Caco-2 (cell line): ENCODE data around the gene MTERF1. TPM values are rescaled to one million over a fixed set of nuclear protein-coding genes. Genes with fewer than 3 reads are reported as not detected.

ENCODE experiments used
- BruUV-seq: library from RNA; stranded (reverse); fragments of 400-500 nt; replicated peaks from 2 replicates; lab custom pipeline; 2021; lab: Mats Ljungman, UMichigan
- CTCF ChIA-PET: fragments of 300-600 bp; sonication (Branson Sonifier 250); formaldehyde crosslinking; loops from one replicate; lab custom pipeline; 2022; ENCODE audit warnings: antibody characterized with exemption; lab: Charles Lee
- POLR2A ChIA-PET: fragments of 300-600 bp; sonication (Branson Sonifier 250); formaldehyde crosslinking; loops from one replicate; lab custom pipeline; 2022; ENCODE audit warnings: antibody characterized with exemption; lab: Charles Lee
- DNase-seq, 2 experiments: peaks; one replicate each; pipeline versions ENCODE4 v3.0.0 to v3.0.0-alpha.2; 2020 to 2022
- H3K27me3 ChIP-seq: replicated peaks from 2 replicates; pipeline ENCODE4 v1.6.0; 2011; ENCODE audit warnings: low read length; ENCODE audit not compliant: control insufficient read depth, insufficient read depth
- H3K36me3 ChIP-seq: 2 replicates; pipeline ENCODE4 v1.5.1; 2011; ENCODE audit warnings: low read length; ENCODE audit not compliant: control insufficient read depth, insufficient read depth
- H3K4me1 ChIP-seq: fragments of 250-450 bp; sonication (Bioruptor Pico); 2 replicates; pipeline ENCODE4 v1.5.1; 2020; ENCODE audit warnings: mild to moderate bottlenecking
- H3K4me3 ChIP-seq: 2 replicates; pipeline ENCODE4 v1.5.1; 2011; ENCODE audit warnings: low read depth, mild to moderate bottlenecking, control low read depth, low read length
- H3K9me3 ChIP-seq: fragments of 250-450 bp; sonication (Bioruptor Pico); 2 replicates; pipeline ENCODE4 v1.5.1; 2020; ENCODE audit warnings: mild to moderate bottlenecking, moderate library complexity
- H3K27ac Mint-ChIP-seq: one replicate; pipeline ENCODE4 v1.8.0; 2022; ENCODE audit warnings: mixed read lengths; ENCODE audit not compliant: unreplicated experiment
- H3K27me3 Mint-ChIP-seq: one replicate; pipeline ENCODE4 v1.8.0; 2022; ENCODE audit warnings: mixed read lengths; ENCODE audit not compliant: insufficient read depth, unreplicated experiment
- H3K36me3 Mint-ChIP-seq: one replicate; pipeline ENCODE4 v1.8.0; 2022; ENCODE audit warnings: mild to moderate bottlenecking, mixed read lengths; ENCODE audit not compliant: insufficient read depth, unreplicated experiment
- H3K4me1 Mint-ChIP-seq: one replicate; pipeline ENCODE4 v1.8.0; 2022; ENCODE audit warnings: low read depth, mixed read lengths; ENCODE audit not compliant: unreplicated experiment
- H3K4me3 Mint-ChIP-seq: one replicate; pipeline ENCODE4 v1.8.0; 2022; ENCODE audit warnings: mild to moderate bottlenecking, moderate library complexity, mixed read lengths; ENCODE audit not compliant: unreplicated experiment
- H3K9me3 Mint-ChIP-seq: one replicate; pipeline ENCODE4 v1.8.0; 2022; ENCODE audit warnings: mixed read lengths; ENCODE audit not compliant: unreplicated experiment
- CTCF ChIP-seq, 2 experiments: fragments of 200-600 bp in 1 of 2; IDR thresholded peaks; 1 replicate in 1 of 2; 2 replicates in 1 of 2; pipeline versions ENCODE4 v1.5.1 to v1.8.0; 2011 to 2022; ENCODE audit warnings: antibody characterized with exemption in 1 of 2, control low read depth in 1 of 2, inconsistent platforms in 1 of 2, low read depth in 1 of 2, low read length in 1 of 2, mild to moderate bottlenecking in 1 of 2, moderate library complexity in 1 of 2; ENCODE audit not compliant: insufficient read depth in 1 of 2, severe bottlenecking in 1 of 2, unreplicated experiment in 1 of 2
- intact Hi-C: fragments of 100-400 bp; cut with micrococcal nuclease; formaldehyde crosslinking; loops from one replicate; pipeline ENCODE4 v1.10.0; 2022; ENCODE audit not compliant: unreplicated experiment
- total RNA-seq: library from RNA; stranded (reverse); gene quantifications from 2 replicates; pipeline ENCODE4 v1.2.3, GENCODE V29; 2022

Gene MTERF1
- total RNA-seq, 1 experiment from 2014 or later: 16.2 TPM

GRCh38 chr7:91916051-91916440, 35.5 kb upstream of the MTERF1 start:
- no TSS peak for BruUV-seq
- DNase-seq: no peak
- no peak for TF ChIP-seq CTCF (IDR thresholded peaks at IDR 0.05; ENCODE audit: insufficient read depth in 1 of 2, low read depth in 1 of 2, low read length in 1 of 2, severe bottlenecking in 1 of 2, unreplicated experiment in 1 of 2)
- H3K4me1 ChIP-seq: no peaks in the 10 kb centered on the region
- H3K27me3 ChIP-seq: no peaks in the 10 kb centered on the region
- Mint-ChIP-seq H3K4me3 (no peak overlapping the region), H3K36me3 (no peaks in the 10 kb centered on the region), H3K9me3 (no peaks in the 10 kb centered on the region), H3K27me3 (no peaks in the 10 kb centered on the region), H3K27ac (no peak overlapping the region), H3K4me1 (no peaks in the 10 kb centered on the region)
- H3K9me3 ChIP-seq: no peaks in the 10 kb centered on the region
- POLR2A ChIA-PET: no interaction called here
- CTCF ChIA-PET: no interaction called here
- H3K36me3 ChIP-seq: no peaks in the 10 kb centered on the region
- H3K4me3 ChIP-seq: no peak overlapping the region
- intact Hi-C loops: no loop called here

GRCh38 chr7:91915401-91916050, 35.0 kb upstream of the MTERF1 start:
- no peak for DNase-seq
- ChIA-PET POLR2A (no interaction called here), CTCF (no interaction called here)
- no peak overlapping the region for H3K4me3 Mint-ChIP-seq
- no peak overlapping the region for H3K4me3 ChIP-seq
- H3K36me3 Mint-ChIP-seq: no peaks in the 10 kb centered on the region
- H3K36me3 ChIP-seq: no peaks in the 10 kb centered on the region
- H3K27me3 Mint-ChIP-seq: no peaks in the 10 kb centered on the region
- H3K9me3 ChIP-seq: no peaks in the 10 kb centered on the region
- TF ChIP-seq CTCF (IDR thresholded peaks at IDR 0.05; ENCODE audit: insufficient read depth in 1 of 2, low read depth in 1 of 2, low read length in 1 of 2, severe bottlenecking in 1 of 2, unreplicated experiment in 1 of 2): no peak
- intact Hi-C loops: no loop called here
- H3K9me3 Mint-ChIP-seq: no peaks in the 10 kb centered on the region
- H3K4me1 ChIP-seq: no peaks in the 10 kb centered on the region
- no peaks in the 10 kb centered on the region for H3K27me3 ChIP-seq
- no TSS peak for BruUV-seq
- no peak overlapping the region for H3K27ac Mint-ChIP-seq
- H3K4me1 Mint-ChIP-seq: no peaks in the 10 kb centered on the region

- Mint-ChIP-seq H3K36me3 (no peaks in the 10 kb centered on the region), H3K4me3 (no peak overlapping the region), H3K27me3 (no peaks in the 10 kb centered on the region), H3K9me3 (no peaks in the 10 kb centered on the region), H3K4me1 (no peaks in the 10 kb centered on the region), H3K27ac (no peak overlapping the region)
- no peak for TF ChIP-seq CTCF (IDR thresholded peaks at IDR 0.05; ENCODE audit: insufficient read depth in 1 of 2, low read depth in 1 of 2, low read length in 1 of 2, severe bottlenecking in 1 of 2, unreplicated experiment in 1 of 2)
- no peaks in the 10 kb centered on the region for H3K4me1 ChIP-seq
- DNase-seq: no peak
- H3K36me3 ChIP-seq: no peaks in the 10 kb centered on the region
- H3K27me3 ChIP-seq: no peaks in the 10 kb centered on the region
- POLR2A ChIA-PET: no interaction called here
- no TSS peak for BruUV-seq
- intact Hi-C loops: no loop called here
- no peak overlapping the region for H3K4me3 ChIP-seq
- CTCF ChIA-PET: no interaction called here
- no peaks in the 10 kb centered on the region for H3K9me3 ChIP-seq
Observed at GRCh38 chr7:91913612-91914011, 33.1 kb upstream of the MTERF1 start.
